Lower leg skin (tissue), 4 donors: Measurements from ENCODE around the gene DGKD. TPM values are rescaled to one million over a fixed set of nuclear protein-coding genes. Genes with fewer than 3 reads are reported as not detected.
A peak's percentile ranks its signal among the peaks of the same experiment; 100 is the strongest.

ENCODE experiments used
- DNase-seq, 2 donors: peaks; one replicate each; pipeline ENCODE4 v3.0.0-alpha.2; 2019; ENCODE audit warnings: low spot score in 2 of 2
- H3K4me3 ChIP-seq: fragments of 200-600 bp; sonication (generic); 2 replicates; pipeline ENCODE4 v1.5.1; 2017; ENCODE audit warnings: mild to moderate bottlenecking, low read depth; ENCODE audit not compliant: poor library complexity, severe bottlenecking
- CTCF ChIP-seq, 3 donors: fragments of 450-650 bp; IDR thresholded peaks; one replicate each; pipeline ENCODE4 v1.5.1; 2016; ENCODE audit warnings: antibody characterized with exemption in 3 of 3, mild to moderate bottlenecking in 3 of 3, moderate library complexity in 2 of 3
- POLR2A ChIP-seq, 2 donors: fragments of 450-650 bp; IDR thresholded peaks; one replicate each; pipeline ENCODE4 v1.6.1; 2016 to 2017; ENCODE audit warnings: antibody characterized with exemption in 2 of 2, mild to moderate bottlenecking in 1 of 2, moderate library complexity in 1 of 2
- WGBS, 2 donors: methylation state at CpG; one replicate each; pipeline ENCODE4 v1.1.5; 2018; 5-methylcytosine and 5-hydroxymethylcytosine counted together
- intact Hi-C: fragments of 100-400 bp; cut with DNase I; formaldehyde crosslinking; loops from one replicate; pipeline ENCODE4 v1.15.0; 2023; ENCODE audit warnings: low total_unique reads
- total RNA-seq, 4 donors: library from RNA; depleted of rRNA; stranded (reverse); fragments of >200 nt; gene quantifications; one replicate each; pipeline ENCODE4 v1.1.0, GENCODE V29; 2016

Gene DGKD
- total RNA-seq, 4 donors from 2014 or later: 5.8 to 15.2 (median 7.8) TPM

GRCh38 chr2:233342301-233342700 is 12.0 kb upstream of the DGKD start:
- no peak overlapping the region for H3K4me3 ChIP-seq
- TF ChIP-seq POLR2A (IDR thresholded peaks at IDR 0.05) (no peak), CTCF (IDR thresholded peaks at IDR 0.05) (no peak)
- intact Hi-C loops: no loop called here
- 87 to 89% methylated on average over 5 of the region's 5 CpGs for WGBS, 2 donors
- DNase-seq: no peak

- intact Hi-C loops: no loop called here
- WGBS, 2 donors: 92 to 95% methylated on average over 15 of the region's 15 CpGs
These were observed 11.1 kb upstream of the DGKD start for GRCh38 chr2:233343171-233343705.

GRCh38 chr2:233346376-233346775 is 7.9 kb upstream of the DGKD start:
- intact Hi-C loops: no loop called here
- 91% methylated on average over 12 of the region's 12 CpGs for WGBS, 2 donors
- no peak overlapping the region for H3K4me3 ChIP-seq
- TF ChIP-seq POLR2A (IDR thresholded peaks at IDR 0.05) (no peak), CTCF (IDR thresholded peaks at IDR 0.05) (no peak)
- peak in 1 of 2 donors; percentile 74 for DNase-seq

More at GRCh38 chr2:233343171-233343705, 11.1 kb upstream of the DGKD start:
- TF ChIP-seq POLR2A (IDR thresholded peaks at IDR 0.05): no peak
- TF ChIP-seq CTCF (IDR thresholded peaks at IDR 0.05): no peak
- DNase-seq: peak in 1 of 2 donors; percentile 28
- no peak overlapping the region for H3K4me3 ChIP-seq

- 67 to 72% methylated on average over 9 of the region's 9 CpGs for WGBS, 2 donors
- DNase-seq: peak in 1 of 2 donors; percentile 60
- TF ChIP-seq POLR2A (IDR thresholded peaks at IDR 0.05): no peak
- no peak for TF ChIP-seq CTCF (IDR thresholded peaks at IDR 0.05)
- intact Hi-C loops: no loop called here
- no peak overlapping the region for H3K4me3 ChIP-seq
These were observed 7.4 kb upstream of the DGKD start for GRCh38 chr2:233346930-233347329.

GRCh38 chr2:233349005-233349998 is 5.0 kb upstream of the DGKD start:
- peak; percentile 38 to 87 for DNase-seq
- 45% methylated on average over 15 of the region's 15 CpGs for WGBS, 2 donors
- no peak overlapping the region for H3K4me3 ChIP-seq
- intact Hi-C loops: no loop called here
- TF ChIP-seq POLR2A (IDR thresholded peaks at IDR 0.05): no peak
- no peak for TF ChIP-seq CTCF (IDR thresholded peaks at IDR 0.05)
